Measurements from ENCODE around the gene C16orf96.

DNA sequence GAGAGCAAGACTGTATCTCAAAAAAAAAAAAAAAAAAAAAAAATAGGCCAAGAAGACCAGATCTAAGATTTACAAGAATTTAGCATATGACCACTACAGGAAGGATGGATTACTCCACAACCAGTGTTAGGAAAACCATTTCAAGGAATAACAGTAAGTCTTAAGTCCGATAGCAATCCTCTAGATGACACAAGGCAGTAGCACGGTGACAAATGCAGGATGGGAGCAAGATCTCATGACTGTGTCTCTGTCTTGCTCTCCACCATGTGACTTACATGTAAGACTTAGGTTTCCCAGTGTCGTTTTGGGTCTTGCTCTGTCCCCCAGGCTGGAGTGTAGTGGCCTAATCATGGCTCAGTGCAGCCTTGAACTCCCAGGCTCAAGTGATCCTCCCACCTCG, 27.8 kb downstream of the C16orf96 start:
- TF ChIP-seq CTCF (conservative IDR thresholded peaks at IDR 0.05; ENCODE audit: low read depth in 2 of 2) (no peak), EZH2 (IDR thresholded peaks at IDR 0.05; ENCODE audit: low read depth, unreplicated experiment) (no peak), POLR2AphosphoS5 (IDR thresholded peaks at IDR 0.05; ENCODE audit: low read depth) (no peak), NANOG (IDR thresholded peaks at IDR 0.05; ENCODE audit: borderline replicate concordance) (no peak), EZH2phosphoT487 (IDR thresholded peaks at IDR 0.05; ENCODE audit: unreplicated experiment) (no peak), ETS1 (IDR thresholded peaks at IDR 0.05) (no peak), CREB1 (CRISPR knock-in tag; IDR thresholded peaks at IDR 0.05; ENCODE audit: low read depth) (no peak), JUNB (IDR thresholded peaks at IDR 0.05; ENCODE audit: unreplicated experiment) (no peak), ZNF331 (CRISPR knock-in tag; IDR thresholded peaks at IDR 0.05; ENCODE audit: low read depth) (no peak), ZNF114 (CRISPR knock-in tag; IDR thresholded peaks at IDR 0.05) (no peak)
- TF ChIP-seq, protein P1, sequence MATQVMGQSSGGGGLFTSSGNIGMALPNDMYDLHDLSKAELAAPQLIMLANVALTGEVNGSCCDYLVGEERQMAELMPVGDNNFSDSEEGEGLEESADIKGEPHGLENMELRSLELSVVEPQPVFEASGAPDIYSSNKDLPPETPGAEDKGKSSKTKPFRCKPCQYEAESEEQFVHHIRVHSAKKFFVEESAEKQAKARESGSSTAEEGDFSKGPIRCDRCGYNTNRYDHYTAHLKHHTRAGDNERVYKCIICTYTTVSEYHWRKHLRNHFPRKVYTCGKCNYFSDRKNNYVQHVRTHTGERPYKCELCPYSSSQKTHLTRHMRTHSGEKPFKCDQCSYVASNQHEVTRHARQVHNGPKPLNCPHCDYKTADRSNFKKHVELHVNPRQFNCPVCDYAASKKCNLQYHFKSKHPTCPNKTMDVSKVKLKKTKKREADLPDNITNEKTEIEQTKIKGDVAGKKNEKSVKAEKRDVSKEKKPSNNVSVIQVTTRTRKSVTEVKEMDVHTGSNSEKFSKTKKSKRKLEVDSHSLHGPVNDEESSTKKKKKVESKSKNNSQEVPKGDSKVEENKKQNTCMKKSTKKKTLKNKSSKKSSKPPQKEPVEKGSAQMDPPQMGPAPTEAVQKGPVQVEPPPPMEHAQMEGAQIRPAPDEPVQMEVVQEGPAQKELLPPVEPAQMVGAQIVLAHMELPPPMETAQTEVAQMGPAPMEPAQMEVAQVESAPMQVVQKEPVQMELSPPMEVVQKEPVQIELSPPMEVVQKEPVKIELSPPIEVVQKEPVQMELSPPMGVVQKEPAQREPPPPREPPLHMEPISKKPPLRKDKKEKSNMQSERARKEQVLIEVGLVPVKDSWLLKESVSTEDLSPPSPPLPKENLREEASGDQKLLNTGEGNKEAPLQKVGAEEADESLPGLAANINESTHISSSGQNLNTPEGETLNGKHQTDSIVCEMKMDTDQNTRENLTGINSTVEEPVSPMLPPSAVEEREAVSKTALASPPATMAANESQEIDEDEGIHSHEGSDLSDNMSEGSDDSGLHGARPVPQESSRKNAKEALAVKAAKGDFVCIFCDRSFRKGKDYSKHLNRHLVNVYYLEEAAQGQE (IDR thresholded peaks at IDR 0.05; ENCODE audit: unreplicated experiment) = no peak

All from GM23338 (cell line).